Activated CD4-positive, alpha-beta memory T cell treated with anti-CD3 and anti-CD28 coated beads for 36 hours (primary cell): ENCODE measurements around the gene TSC1. TPM values are rescaled to one million over a fixed set of nuclear protein-coding genes. Genes with fewer than 3 reads are reported as not detected.

Experiments
- CTCF ChIA-PET: fragments of 350-600 bp; sonication (Branson Sonifier 250); formaldehyde crosslinking; loops from one replicate; lab custom pipeline; 2021; ENCODE audit warnings: antibody characterized with exemption, inconsistent platforms; lab: Charles Lee
- POLR2A ChIA-PET: fragments of 350-600 bp; sonication (Branson Sonifier 250); formaldehyde crosslinking; loops from one replicate; lab custom pipeline; 2021; ENCODE audit warnings: antibody characterized with exemption; lab: Charles Lee
- DNase-seq: peaks from one replicate; pipeline ENCODE4 v3.0.0-alpha.2; 2020
- H3K27ac Mint-ChIP-seq: one replicate; pipeline ENCODE4 v1.8.0; 2021; ENCODE audit warnings: mixed read lengths
- H3K27me3 Mint-ChIP-seq: one replicate; pipeline ENCODE4 v1.8.0; 2021; ENCODE audit warnings: mixed read lengths
- H3K36me3 Mint-ChIP-seq: one replicate; pipeline ENCODE4 v1.8.0; 2021; ENCODE audit warnings: mixed read lengths
- H3K4me1 Mint-ChIP-seq: one replicate; pipeline ENCODE4 v1.8.0; 2021; ENCODE audit warnings: low read depth, mixed read lengths
- H3K4me3 Mint-ChIP-seq: one replicate; pipeline ENCODE4 v1.8.0; 2021; ENCODE audit warnings: mild to moderate bottlenecking, mixed read lengths
- H3K9me3 Mint-ChIP-seq: one replicate; pipeline ENCODE4 v1.8.0; 2021; ENCODE audit warnings: mixed read lengths
- intact Hi-C: fragments of 100-400 bp; cut with micrococcal nuclease; formaldehyde crosslinking; loops from one replicate; pipeline ENCODE4 v1.15.1; 2023
- total RNA-seq, 2 experiments: library from RNA; stranded (reverse); gene quantifications; one replicate each; pipeline ENCODE4 v1.2.3, GENCODE V29; 2021

Gene TSC1
- total RNA-seq, 2 experiments from 2014 or later, result 19.6 to 23.6 TPM

GRCh38 chr9:132919614-132920268 is 24.7 kb downstream of the TSC1 start:
- Mint-ChIP-seq H3K27ac (no peak overlapping the region), H3K36me3 (peaks cover 42% of the 10 kb centered on the region), H3K9me3 (no peaks in the 10 kb centered on the region), H3K27me3 (no peaks in the 10 kb centered on the region), H3K4me1 (no peaks in the 10 kb centered on the region), H3K4me3 (no peak overlapping the region)
- no peak for DNase-seq
- POLR2A ChIA-PET, result no interaction called here
- intact Hi-C loops, result no loop called here
- CTCF ChIA-PET, result interaction anchor here (2.1 to 3.7 kb wide), 2 partner anchors 18 to 102 kb away, joined by 4 to 20 read pairs; no protein-coding TSS in a partner anchor

- Mint-ChIP-seq H3K4me1 (no peaks in the 10 kb centered on the region), H3K36me3 (peaks cover 39% of the 10 kb centered on the region), H3K27ac (no peak overlapping the region), H3K9me3 (no peaks in the 10 kb centered on the region), H3K4me3 (no peak overlapping the region), H3K27me3 (no peaks in the 10 kb centered on the region)
- ChIA-PET POLR2A (no interaction called here), CTCF (interaction anchor here (0.6 to 1.0 kb wide), 2 partner anchors 13 to 260 kb away, joined by 3 read pairs; no protein-coding TSS in a partner anchor)
- intact Hi-C loops, result no loop called here
- no peak for DNase-seq
Observed at GRCh38 chr9:132914924-132915323, 29.5 kb downstream of the TSC1 start.

GRCh38 chr9:132912131-132912530 is 32.3 kb downstream of the TSC1 start:
- Mint-ChIP-seq H3K27me3 (no peaks in the 10 kb centered on the region), H3K4me1 (peaks cover 14% of the 10 kb centered on the region), H3K4me3 (no peak overlapping the region), H3K27ac (no peak overlapping the region), H3K36me3 (peaks cover 24% of the 10 kb centered on the region), H3K9me3 (no peaks in the 10 kb centered on the region)
- no peak for DNase-seq
- CTCF ChIA-PET, result interaction anchor here (1.2 kb wide), 1 partner anchor 10 kb away, joined by 3 read pairs; no protein-coding TSS in a partner anchor
- POLR2A ChIA-PET, result no interaction called here
- intact Hi-C loops, result no loop called here

- Mint-ChIP-seq H3K36me3 (peaks cover 20% of the 10 kb centered on the region), H3K27ac (no peak overlapping the region), H3K27me3 (no peaks in the 10 kb centered on the region), H3K9me3 (no peaks in the 10 kb centered on the region), H3K4me1 (peaks cover 14% of the 10 kb centered on the region), H3K4me3 (no peak overlapping the region)
- intact Hi-C loops, result no loop called here
- CTCF ChIA-PET, result interaction anchor here (0.7 to 1.4 kb wide), 3 partner anchors 8 to 112 kb away, joined by 3 to 13 read pairs (median 3); no protein-coding TSS in a partner anchor
- no peak for DNase-seq
- POLR2A ChIA-PET, result interaction anchor here (0.7 kb wide), 1 partner anchor 16 kb away, joined by 3 read pairs; no protein-coding TSS in a partner anchor
Observed at GRCh38 chr9:132910376-132910775, 34.0 kb downstream of the TSC1 start.

- DNase-seq, result no peak
- Mint-ChIP-seq H3K4me1 (peaks cover 14% of the 10 kb centered on the region), H3K27ac (no peak overlapping the region), H3K9me3 (no peaks in the 10 kb centered on the region), H3K36me3 (peaks cover 21% of the 10 kb centered on the region), H3K27me3 (no peaks in the 10 kb centered on the region), H3K4me3 (no peak overlapping the region)
- POLR2A ChIA-PET, result no interaction called here
- CTCF ChIA-PET, result interaction anchor here (1.2 to 1.5 kb wide), 2 partner anchors 8 to 10 kb away, joined by 3 to 4 read pairs; no protein-coding TSS in a partner anchor
- intact Hi-C loops, result no loop called here
Observed at GRCh38 chr9:132909311-132909710, 35.1 kb downstream of the TSC1 start.

GRCh38 chr9:132908635-132909034 is 35.8 kb downstream of the TSC1 start:
- no peak overlapping the region for H3K27ac Mint-ChIP-seq
- peaks cover 21% of the 10 kb centered on the region for H3K36me3 Mint-ChIP-seq
- H3K9me3 Mint-ChIP-seq, result no peaks in the 10 kb centered on the region
- no peaks in the 10 kb centered on the region for H3K27me3 Mint-ChIP-seq
- CTCF ChIA-PET, result interaction anchor here (0.6 to 1.5 kb wide), 3 partner anchors 9 to 70 kb away, joined by 3 to 4 read pairs (median 4); partner anchors contain the start of gene GFI1B
- intact Hi-C loops, result no loop called here
- no peak overlapping the region for H3K4me3 Mint-ChIP-seq
- DNase-seq, result no peak
- POLR2A ChIA-PET, result interaction anchor here (0.6 kb wide), 1 partner anchor 201 kb away, joined by 5 read pairs; no protein-coding TSS in a partner anchor
- peaks cover 14% of the 10 kb centered on the region for H3K4me1 Mint-ChIP-seq

- Mint-ChIP-seq H3K4me3 (no peak overlapping the region), H3K4me1 (peaks cover 22% of the 10 kb centered on the region), H3K36me3 (peaks cover 21% of the 10 kb centered on the region), H3K27me3 (no peaks in the 10 kb centered on the region), H3K27ac (no peak overlapping the region), H3K9me3 (no peaks in the 10 kb centered on the region)
- POLR2A ChIA-PET, result no interaction called here
- CTCF ChIA-PET, result interaction anchor here (1.4 kb wide), 1 partner anchor 24 kb away, joined by 4 read pairs; no protein-coding TSS in a partner anchor
- DNase-seq, result no peak
- intact Hi-C loops, result no loop called here
Observed at GRCh38 chr9:132905726-132906125, 38.7 kb downstream of the TSC1 start.

- Mint-ChIP-seq H3K9me3 (no peaks in the 10 kb centered on the region), H3K4me3 (no peak overlapping the region), H3K27me3 (no peaks in the 10 kb centered on the region), H3K4me1 (peaks cover 15% of the 10 kb centered on the region), H3K27ac (no peak overlapping the region), H3K36me3 (peaks cover 18% of the 10 kb centered on the region)
- no peak for DNase-seq
- ChIA-PET CTCF (interaction anchor here (0.6 to 3.7 kb wide), 9 partner anchors 15 to 410 kb away, joined by 3 to 20 read pairs (median 3); no protein-coding TSS in a partner anchor), POLR2A (no interaction called here)
- intact Hi-C loops, result loop anchor here (5.0 kb wide), 2 partner anchors 57 to 102 kb away; no protein-coding TSS in a partner anchor
Observed at GRCh38 chr9:132903574-132904492, 40.6 kb downstream of the TSC1 start.

GRCh38 chr9:132901858-132902831 is 42.3 kb downstream of the TSC1 start:
- H3K4me1 Mint-ChIP-seq, result peaks cover 8% of the 10 kb centered on the region

GRCh38 chr9:132898051-132898450 is 46.4 kb downstream of the TSC1 start:
- peaks cover 8% of the 10 kb centered on the region for H3K4me1 Mint-ChIP-seq
- H3K36me3 Mint-ChIP-seq, result peaks cover 33% of the 10 kb centered on the region
- H3K4me3 Mint-ChIP-seq, result no peak overlapping the region

More at GRCh38 chr9:132901858-132902831, 42.3 kb downstream of the TSC1 start:
- peaks cover 20% of the 10 kb centered on the region for H3K36me3 Mint-ChIP-seq
- no peaks in the 10 kb centered on the region for H3K27me3 Mint-ChIP-seq
- no peaks in the 10 kb centered on the region for H3K9me3 Mint-ChIP-seq
- peak; percentile 89 for DNase-seq
- H3K4me3 Mint-ChIP-seq, result no peak overlapping the region
- no peak overlapping the region for H3K27ac Mint-ChIP-seq
- intact Hi-C loops, result loop anchor here (5.0 kb wide), 2 partner anchors 55 to 100 kb away; no protein-coding TSS in a partner anchor
- POLR2A ChIA-PET, result interaction anchor here (0.6 kb wide), 1 partner anchor 60 kb away, joined by 4 read pairs; no protein-coding TSS in a partner anchor
- CTCF ChIA-PET, result interaction anchor here (0.7 to 3.7 kb wide), 35 partner anchors 7 to 548 kb away, joined by 3 to 20 read pairs (median 4); partner anchors contain the start of genes DDX31, GTF3C4, SETX and SPACA9

GRCh38 chr9:132896906-132897305 is 47.5 kb downstream of the TSC1 start:
- H3K4me3 Mint-ChIP-seq, result no peak overlapping the region
- no peaks in the 10 kb centered on the region for H3K9me3 Mint-ChIP-seq
- no peak overlapping the region for H3K27ac Mint-ChIP-seq
- H3K27me3 Mint-ChIP-seq, result no peaks in the 10 kb centered on the region
- intact Hi-C loops, result no loop called here
- peaks cover 28% of the 10 kb centered on the region for H3K36me3 Mint-ChIP-seq
- ChIA-PET POLR2A (no interaction called here), CTCF (no interaction called here)
- DNase-seq, result no peak
- peaks cover 3% of the 10 kb centered on the region for H3K4me1 Mint-ChIP-seq

More at GRCh38 chr9:132898051-132898450, 46.4 kb downstream of the TSC1 start:
- H3K27ac Mint-ChIP-seq, result no peak overlapping the region
- intact Hi-C loops, result no loop called here
- no peak for DNase-seq
- H3K9me3 Mint-ChIP-seq, result no peaks in the 10 kb centered on the region
- H3K27me3 Mint-ChIP-seq, result no peaks in the 10 kb centered on the region
- ChIA-PET CTCF (interaction anchor here (0.9 kb wide), 1 partner anchor 13 kb away, joined by 3 read pairs; no protein-coding TSS in a partner anchor), POLR2A (no interaction called here)
